Uterus (tissue), 4 donors: ENCODE measurements around the gene GLIPR2. TPM values are rescaled to one million over a fixed set of nuclear protein-coding genes. Genes with fewer than 3 reads are reported as not detected.

ENCODE experiments used
- DNase-seq, 2 donors: peaks; one replicate each; pipeline ENCODE4 v3.0.0-alpha.2; 2019 to 2020
- H3K27ac ChIP-seq, 2 donors: fragments of 200-600 bp; sonication (generic); 1 replicate in 1 of 2; 2 replicates in 1 of 2; pipeline ENCODE4 v1.5.1; 2016 to 2018
- H3K27me3 ChIP-seq, 2 donors: fragments of 200-600 bp; sonication (generic); one replicate each; pipeline ENCODE4 v1.5.1; 2018 to 2019; ENCODE audit warnings: control low read depth in 1 of 2
- H3K36me3 ChIP-seq, 2 donors: fragments of 200-600 bp; sonication (generic); one replicate each; pipeline ENCODE4 v1.5.1; 2019; ENCODE audit warnings: control low read depth in 1 of 2
- H3K4me1 ChIP-seq, 2 donors: fragments of 200-600 bp; sonication (generic); one replicate each; pipeline ENCODE4 v1.5.1; 2018 to 2019; ENCODE audit warnings: control low read depth in 1 of 2
- H3K4me3 ChIP-seq, 2 donors: fragments of 200-600 bp; sonication (generic); 1 replicate in 1 of 2; 2 replicates in 1 of 2; pipeline ENCODE4 v1.5.1; 2018 to 2019; ENCODE audit warnings: mild to moderate bottlenecking in 1 of 2
- H3K9me3 ChIP-seq, 2 donors: fragments of 200-600 bp; sonication (generic); one replicate each; pipeline ENCODE4 v1.5.1; 2019; ENCODE audit warnings: control low read depth in 1 of 2
- CTCF ChIP-seq, 4 experiments: fragments of 200-600 bp in 2 of 4; fragments of 450-650 bp in 2 of 4; sonication (generic) in 2 of 4; IDR thresholded peaks; one replicate each; pipeline ENCODE4 v1.5.1; 2016 to 2019; ENCODE audit warnings: antibody characterized with exemption in 4 of 4, mild to moderate bottlenecking in 2 of 4, moderate library complexity in 1 of 4
- POLR2A ChIP-seq, 2 donors: fragments of 450-650 bp; IDR thresholded peaks; one replicate each; pipeline ENCODE4 v1.6.1; 2016; ENCODE audit warnings: antibody characterized with exemption in 2 of 2, mild to moderate bottlenecking in 1 of 2, moderate library complexity in 1 of 2
- intact Hi-C: fragments of 100-400 bp; cut with DNase I; formaldehyde crosslinking; loops from one replicate; pipeline ENCODE4 v1.15.1; 2023; ENCODE audit warnings: low total_unique reads
- total RNA-seq, 4 donors: library from RNA; depleted of rRNA in 3 of 4; stranded (reverse); fragments of >200 nt in 3 of 4; gene quantifications; one replicate each; pipeline versions ENCODE4 v1.1.0 to v1.2.4, GENCODE V29; 2014 to 2023
- donor health status: DM: yes; HTN: yes; CAD: no.

GLIPR2 gene
- total RNA-seq, 4 donors from 2014 or later = 25.6 to 109 (median 60.8) TPM

DNA sequence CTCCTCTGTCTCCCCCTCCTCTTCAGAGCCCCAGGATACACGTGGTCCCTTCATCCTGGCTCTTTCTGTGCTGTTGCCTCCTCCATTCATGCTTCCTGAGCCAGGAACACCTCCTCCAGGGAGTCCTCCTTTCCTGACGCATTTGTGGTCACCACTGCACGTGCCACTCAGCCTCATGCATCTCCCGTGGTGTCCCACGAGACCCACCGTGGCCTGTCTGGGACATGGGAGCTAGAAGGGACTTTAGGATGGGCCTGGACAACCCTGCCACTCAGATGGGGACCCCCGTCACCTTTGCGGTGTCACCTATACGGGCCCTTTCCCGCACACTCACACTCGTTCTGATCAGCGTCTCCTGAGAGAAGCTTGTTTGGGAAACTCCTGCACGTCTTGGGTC lies 6.7 kb downstream of the GLIPR2 start:
- Histone ChIP-seq H3K4me3 (no peak overlapping the region), H3K27me3 (no peaks in the 10 kb centered on the region), H3K36me3 (no peaks in the 10 kb centered on the region), H3K9me3 (no peaks in the 10 kb centered on the region), H3K27ac (peak overlapping the region; percentile 81 to 91), H3K4me1 (peaks cover 6 to 14% of the 10 kb centered on the region in 2 donors)
- no peak for DNase-seq
- TF ChIP-seq CTCF (IDR thresholded peaks at IDR 0.05) (no peak), POLR2A (IDR thresholded peaks at IDR 0.05) (no peak)
- intact Hi-C loops = no loop called here

- intact Hi-C loops = no loop called here
- Histone ChIP-seq H3K9me3 (no peaks in the 10 kb centered on the region), H3K4me1 (peaks cover 14 to 15% of the 10 kb centered on the region in 2 donors), H3K36me3 (no peaks in the 10 kb centered on the region), H3K27me3 (no peaks in the 10 kb centered on the region), H3K4me3 (no peak overlapping the region), H3K27ac (peak overlapping the region in 1 of 2 donors; percentile 91)
- TF ChIP-seq POLR2A (IDR thresholded peaks at IDR 0.05) (no peak), CTCF (IDR thresholded peaks at IDR 0.05) (no peak)
- DNase-seq = no peak
These were observed 8.0 kb downstream of the GLIPR2 start for GRCh38 chr9:36144309-36145232.

GRCh38 chr9:36145970-36146369 lies 9.4 kb downstream of the GLIPR2 start:
- peak overlapping the region; percentile 84 to 89 for H3K27ac ChIP-seq
- no peaks in the 10 kb centered on the region for H3K27me3 ChIP-seq
- no peak overlapping the region for H3K4me3 ChIP-seq
- no peaks in the 10 kb centered on the region for H3K9me3 ChIP-seq
- no peaks in the 10 kb centered on the region for H3K36me3 ChIP-seq
- H3K4me1 ChIP-seq = peaks cover 14 to 16% of the 10 kb centered on the region in 2 donors
- no peak for TF ChIP-seq POLR2A (IDR thresholded peaks at IDR 0.05)
- TF ChIP-seq CTCF (IDR thresholded peaks at IDR 0.05) = no peak
- intact Hi-C loops = no loop called here
- no peak for DNase-seq

DNA sequence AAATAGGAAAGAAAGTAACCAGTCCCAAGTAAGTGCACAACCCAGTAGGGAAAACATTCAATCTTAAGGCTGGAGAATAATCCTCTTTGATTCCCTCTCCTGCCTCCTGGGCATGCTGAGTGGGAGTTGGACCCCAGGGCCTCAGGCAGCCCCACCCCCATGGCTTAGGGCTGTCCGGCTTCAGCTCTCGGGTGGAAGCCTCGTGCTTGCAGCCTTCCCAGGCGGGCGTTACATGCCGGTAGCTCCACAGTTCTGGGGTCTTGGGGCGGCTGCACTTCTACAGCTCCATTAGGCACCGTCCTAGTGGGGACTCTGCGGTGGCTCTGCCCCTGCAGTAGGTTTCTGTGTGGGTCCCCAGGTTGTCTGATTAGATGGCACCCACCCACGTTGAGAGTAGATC lies 10.1 kb downstream of the GLIPR2 start:
- no peak overlapping the region for H3K4me3 ChIP-seq
- no peaks in the 10 kb centered on the region for H3K27me3 ChIP-seq
- H3K36me3 ChIP-seq = no peaks in the 10 kb centered on the region
- intact Hi-C loops = no loop called here
- no peak for DNase-seq
- no peak for TF ChIP-seq CTCF (IDR thresholded peaks at IDR 0.05)
- TF ChIP-seq POLR2A (IDR thresholded peaks at IDR 0.05) = no peak
- no peaks in the 10 kb centered on the region for H3K9me3 ChIP-seq
- H3K4me1 ChIP-seq = peaks cover 14 to 16% of the 10 kb centered on the region in 2 donors
- peak overlapping the region; percentile 84 to 89 for H3K27ac ChIP-seq

DNA sequence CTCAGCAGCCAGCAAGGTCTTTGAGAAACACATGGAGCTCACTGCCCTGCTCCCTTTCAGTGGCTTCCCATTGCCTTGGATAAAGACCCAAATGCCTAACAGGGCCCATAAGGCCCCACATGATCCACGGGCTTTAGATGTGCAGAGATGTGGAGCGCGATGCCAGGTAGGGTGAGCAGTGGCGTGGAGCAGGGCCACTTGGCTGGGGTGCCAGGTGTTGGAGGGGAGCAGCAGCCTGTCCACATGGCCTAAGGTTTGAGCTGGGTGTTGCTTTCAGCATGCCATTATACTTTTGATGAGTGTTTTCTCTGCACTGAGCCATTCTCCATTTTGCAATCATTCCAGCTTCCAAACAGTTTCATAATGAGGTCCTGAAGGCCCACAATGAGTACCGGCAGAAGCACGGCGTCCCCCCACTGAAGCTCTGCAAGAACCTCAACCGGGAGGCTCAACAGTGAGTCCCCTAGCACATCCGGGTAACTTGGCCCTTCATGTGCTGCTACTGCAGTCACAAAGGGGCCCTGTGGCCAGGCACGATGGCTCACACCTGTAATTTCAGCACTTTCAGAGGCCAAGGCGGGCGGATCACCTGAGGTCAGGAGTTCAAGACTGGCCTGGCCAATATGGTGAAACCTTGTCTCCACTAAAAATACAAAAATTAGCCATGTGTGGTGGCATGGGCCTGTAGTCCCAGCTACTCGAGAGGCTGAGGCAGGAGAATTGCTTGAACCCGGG lies 11.1 kb downstream of the GLIPR2 start:
- peak overlapping the region; percentile 84 to 89 for H3K27ac ChIP-seq
- no peak for DNase-seq
- peaks cover 14 to 16% of the 10 kb centered on the region in 2 donors for H3K4me1 ChIP-seq
- H3K36me3 ChIP-seq = no peaks in the 10 kb centered on the region
- H3K9me3 ChIP-seq = no peaks in the 10 kb centered on the region
- no peaks in the 10 kb centered on the region for H3K27me3 ChIP-seq
- no peak overlapping the region for H3K4me3 ChIP-seq
- TF ChIP-seq POLR2A (IDR thresholded peaks at IDR 0.05) = no peak
- no peak for TF ChIP-seq CTCF (IDR thresholded peaks at IDR 0.05)
- intact Hi-C loops = no loop called here
